ENCODE data around the gene KXD1.

- TF ChIP-seq CTCF (IDR thresholded peaks at IDR 0.05) (no peak), POLR2A (IDR thresholded peaks at IDR 0.05) (no peak), POLR2AphosphoS5 (IDR thresholded peaks at IDR 0.05) (no peak), EP300 (IDR thresholded peaks at IDR 0.05) (no peak)
Measured at GRCh38 chr19:18609717-18610051, 52.0 kb downstream of the KXD1 start.
